ENCODE data around the gene PLPP4.

GRCh38 chr10:120605410-120605809 lies 148.4 kb downstream of the PLPP4 start:
- TF ChIP-seq REST (IDR thresholded peaks at IDR 0.05; ENCODE audit: insufficient read depth in 1 of 2, low read depth in 2 of 2, low read length in 2 of 2): no peak
- no peak for TF ChIP-seq SIN3A (IDR thresholded peaks at IDR 0.05; ENCODE audit: borderline replicate concordance, insufficient read depth, low read length)
- TF ChIP-seq POLR2AphosphoS5 (IDR thresholded peaks at IDR 0.05; ENCODE audit: low read depth, low read length): no peak

Measured in PFSK-1 (cell line).